K562 (cell line): ENCODE results near the gene GPRASP3.

Experiments
- CBFB ChIP-seq: sonication (generic); formaldehyde crosslinking; IDR thresholded peaks from 2 replicates; pipeline ENCODE4 v1.4.0; 2020; ENCODE audit warnings: mild to moderate bottlenecking, missing genetic modification reagents
- MEF2A ChIP-seq: IDR thresholded peaks from 2 replicates; pipeline ENCODE4 v1.6.1; 2011; ENCODE audit warnings: low read depth, mild to moderate bottlenecking, low read length, moderate library complexity; ENCODE audit not compliant: control insufficient read depth
- NONO ChIP-seq, 2 experiments: fragments of 200-400 bp in 1 of 2; fragments of 450-650 bp in 1 of 2; formaldehyde crosslinking in 1 of 2; IDR thresholded peaks; 2 replicates each; pipeline ENCODE4 v1.6.1; 2017; ENCODE audit warnings: low read depth in 2 of 2, mild to moderate bottlenecking in 2 of 2, moderate library complexity in 2 of 2, low read length in 1 of 2
- PHF20 ChIP-seq: fragments of 450-650 bp; IDR thresholded peaks from 2 replicates; pipeline ENCODE4 v1.6.1; 2018; ENCODE audit not compliant: partially characterized antibody
- REST ChIP-seq, 2 experiments: fragments of 450-650 bp; formaldehyde crosslinking in 1 of 2; IDR thresholded peaks; 2 replicates each; pipeline versions ENCODE4 v1.4.0 to v1.6.1; 2014 to 2020; ENCODE audit warnings: mild to moderate bottlenecking in 2 of 2, borderline replicate concordance in 1 of 2, low read depth in 1 of 2
- TGIF2 ChIP-seq: sonication (generic); formaldehyde crosslinking; IDR thresholded peaks from 2 replicates; pipeline ENCODE4 v1.8.1; 2022; ENCODE audit warnings: mild to moderate bottlenecking, missing genetic modification reagents, moderate library complexity
- USF2 ChIP-seq: sonication (generic); formaldehyde crosslinking; IDR thresholded peaks from 2 replicates; pipeline ENCODE4 v1.5.0; 2020; ENCODE audit warnings: missing genetic modification reagents
- ZNF699 ChIP-seq: fragments of 250-450 bp; sonication (Bioruptor Pico); IDR thresholded peaks from 2 replicates; pipeline ENCODE4 v1.8.0; 2021; ENCODE audit warnings: mild to moderate bottlenecking, moderate library complexity; ENCODE audit not compliant: insufficient replicate concordance
- TF ChIP-seq, protein P1 (sequence below): sonication (generic); formaldehyde crosslinking; IDR thresholded peaks from 2 replicates; pipeline ENCODE4 v1.9.0; 2022; ENCODE audit warnings: mild to moderate bottlenecking, missing genetic modification reagents
- TF ChIP-seq, protein P2 (sequence below): sonication (generic); formaldehyde crosslinking; IDR thresholded peaks from 2 replicates; pipeline ENCODE4 v1.8.1; 2023; ENCODE audit warnings: mild to moderate bottlenecking, missing genetic modification reagents

DNA sequence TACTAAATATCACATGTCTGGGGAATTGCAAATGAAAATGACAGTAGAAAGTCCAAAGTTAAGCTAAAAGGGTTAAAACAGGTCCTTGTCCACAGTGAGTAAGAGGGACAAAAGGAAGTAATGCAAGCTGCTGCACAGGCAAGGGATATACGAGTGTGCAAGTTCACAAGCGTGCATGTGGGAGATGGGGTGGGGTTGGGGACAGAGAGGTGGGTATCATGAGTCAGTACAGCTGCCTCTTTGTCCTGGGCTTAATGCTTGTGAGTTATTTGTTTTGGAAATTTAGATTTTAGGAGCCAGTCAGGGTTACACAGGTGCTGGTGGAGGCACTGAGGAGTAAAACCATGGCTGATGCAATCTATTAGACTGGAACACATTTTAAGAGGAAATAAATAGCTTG lies 11.6 kb upstream of the GPRASP3 start:
- TF ChIP-seq, protein P1, sequence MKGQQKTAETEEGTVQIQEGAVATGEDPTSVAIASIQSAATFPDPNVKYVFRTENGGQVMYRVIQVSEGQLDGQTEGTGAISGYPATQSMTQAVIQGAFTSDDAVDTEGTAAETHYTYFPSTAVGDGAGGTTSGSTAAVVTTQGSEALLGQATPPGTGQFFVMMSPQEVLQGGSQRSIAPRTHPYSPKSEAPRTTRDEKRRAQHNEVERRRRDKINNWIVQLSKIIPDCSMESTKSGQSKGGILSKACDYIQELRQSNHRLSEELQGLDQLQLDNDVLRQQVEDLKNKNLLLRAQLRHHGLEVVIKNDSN = no peak
- no peak for TF ChIP-seq PHF20
- no peak for TF ChIP-seq USF2 (CRISPR knock-in tag)
- TF ChIP-seq ZNF699 = no peak
- TF ChIP-seq, protein P2, sequence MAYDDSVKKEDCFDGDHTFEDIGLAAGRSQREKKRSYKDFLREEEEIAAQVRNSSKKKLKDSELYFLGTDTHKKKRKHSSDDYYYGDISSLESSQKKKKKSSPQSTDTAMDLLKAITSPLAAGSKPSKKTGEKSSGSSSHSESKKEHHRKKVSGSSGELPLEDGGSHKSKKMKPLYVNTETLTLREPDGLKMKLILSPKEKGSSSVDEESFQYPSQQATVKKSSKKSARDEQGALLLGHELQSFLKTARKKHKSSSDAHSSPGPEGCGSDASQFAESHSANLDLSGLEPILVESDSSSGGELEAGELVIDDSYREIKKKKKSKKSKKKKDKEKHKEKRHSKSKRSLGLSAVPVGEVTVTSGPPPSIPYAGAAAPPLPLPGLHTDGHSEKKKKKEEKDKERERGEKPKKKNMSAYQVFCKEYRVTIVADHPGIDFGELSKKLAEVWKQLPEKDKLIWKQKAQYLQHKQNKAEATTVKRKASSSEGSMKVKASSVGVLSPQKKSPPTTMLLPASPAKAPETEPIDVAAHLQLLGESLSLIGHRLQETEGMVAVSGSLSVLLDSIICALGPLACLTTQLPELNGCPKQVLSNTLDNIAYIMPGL = no peak
- TF ChIP-seq MEF2A = no peak
- TF ChIP-seq NONO (IDR thresholded peaks at IDR 0.05; ENCODE audit: low read depth in 2 of 2, low read length in 1 of 2) = no peak
- no peak for TF ChIP-seq REST (IDR thresholded peaks at IDR 0.05; ENCODE audit: borderline replicate concordance)
- no peak for TF ChIP-seq REST (CRISPR knock-in tag; IDR thresholded peaks at IDR 0.05; ENCODE audit: low read depth)
- TF ChIP-seq TGIF2 (CRISPR knock-in tag) = no peak
- no peak for TF ChIP-seq CBFB (CRISPR knock-in tag)
